ENCODE data around the gene MMP3.

DNA sequence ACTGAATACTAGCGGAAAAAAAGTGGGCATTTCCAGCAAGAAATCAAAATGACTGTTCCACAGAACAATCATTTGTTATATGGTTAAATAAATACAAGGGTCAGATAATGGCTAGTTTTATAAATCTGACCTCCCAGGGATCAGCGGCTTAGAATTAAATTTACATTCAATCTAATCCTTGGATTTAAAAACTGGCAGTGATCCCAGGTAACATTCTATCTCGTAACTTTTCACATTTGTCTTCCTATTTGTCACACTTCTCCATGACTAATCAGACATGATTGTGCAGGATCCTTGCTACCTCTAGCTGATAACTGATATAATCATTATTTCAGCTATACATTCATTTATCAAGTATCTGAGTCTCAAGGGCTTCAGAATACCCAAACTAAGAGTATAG, 2.9 kb upstream of the MMP3 start:
- TF ChIP-seq POLR2A (IDR thresholded peaks at IDR 0.05; ENCODE audit: borderline replicate concordance, extremely low read depth, insufficient read depth, insufficient read length) (no peak), EZH2 (IDR thresholded peaks at IDR 0.05) (no peak), CTCF (IDR thresholded peaks at IDR 0.05 in 2 of 3, conservative IDR thresholded peaks at IDR 0.05 in 1 of 3; ENCODE audit: borderline replicate concordance in 1 of 3, insufficient read depth in 1 of 3, low read depth in 2 of 3, low read length in 2 of 3) (no peak)

Data from HCT116 (cell line).